GM10248 (cell line): Measurements from ENCODE around the gene MRGPRX2.

ENCODE experiments used
- CTCF ChIA-PET: fragments of 300-600 bp; sonication (Branson Sonifier 250); formaldehyde crosslinking; extraction: SDS; loops from one replicate; lab custom pipeline; 2021; ENCODE audit warnings: antibody characterized with exemption; lab: Yijun Ruan, JAX
- POLR2A ChIA-PET: fragments of 350-650 bp; sonication (Branson Sonifier 250); formaldehyde crosslinking; extraction: SDS; loops from one replicate; lab custom pipeline; 2020; ENCODE audit warnings: antibody characterized with exemption; lab: Yijun Ruan, JAX
- DNase-seq: peaks from one replicate; pipeline ENCODE4 v3.0.0; 2012; ENCODE audit errors: extremely low spot score
- CTCF ChIP-seq: IDR thresholded peaks from 2 replicates; pipeline ENCODE4 v1.5.1; 2012; ENCODE audit warnings: mild to moderate bottlenecking, low read depth; ENCODE audit errors: extremely low read depth, missing control alignments, control extremely low read depth

MRGPRX2 gene

GRCh38 chr11:19053909-19054308, 6.6 kb downstream of the MRGPRX2 start:
- POLR2A ChIA-PET = no interaction called here
- CTCF ChIA-PET = interaction anchor here (0.9 to 2.9 kb wide), 7 partner anchors 9 to 229 kb away, joined by 3 to 9 read pairs (median 3); no protein-coding TSS in a partner anchor
- TF ChIP-seq CTCF = no peak
- DNase-seq = no peak

- ChIA-PET CTCF (interaction anchor here (1.4 kb wide), 1 partner anchor 10 kb away, joined by 3 read pairs; the partner anchor contains the start of gene MRGPRX2), POLR2A (no interaction called here)
- DNase-seq = no peak
- TF ChIP-seq CTCF = no peak
Observed at GRCh38 chr11:19050281-19050680, 10.2 kb downstream of the MRGPRX2 start.

- no peak for DNase-seq
- no peak for TF ChIP-seq CTCF
- POLR2A ChIA-PET = no interaction called here
- CTCF ChIA-PET = interaction anchor here (1.4 kb wide), 1 partner anchor 11 kb away, joined by 3 read pairs; the partner anchor contains the start of gene MRGPRX2
Observed at GRCh38 chr11:19049351-19049750, 11.2 kb downstream of the MRGPRX2 start.

GRCh38 chr11:19040051-19040450, 20.5 kb downstream of the MRGPRX2 start:
- POLR2A ChIA-PET = no interaction called here
- CTCF ChIA-PET = interaction anchor here (1.0 kb wide), 1 partner anchor 12 kb away, joined by 3 read pairs; no protein-coding TSS in a partner anchor
- no peak for TF ChIP-seq CTCF
- no peak for DNase-seq

- TF ChIP-seq CTCF = no peak
- no peak for DNase-seq
- ChIA-PET POLR2A (no interaction called here), CTCF (interaction anchor here (1.0 to 1.8 kb wide), 2 partner anchors 10 to 13 kb away, joined by 3 to 5 read pairs; no protein-coding TSS in a partner anchor)
Observed at GRCh38 chr11:19039409-19039808, 21.1 kb downstream of the MRGPRX2 start.

- POLR2A ChIA-PET = no interaction called here
- DNase-seq = no peak
- CTCF ChIA-PET = no interaction called here
- no peak for TF ChIP-seq CTCF
Observed at GRCh38 chr11:19032990-19033389, 27.5 kb downstream of the MRGPRX2 start.
